Measurements from ENCODE around the gene C19orf18. TPM values are rescaled to one million over a fixed set of nuclear protein-coding genes. Genes with fewer than 3 reads are reported as not detected.

C19orf18 gene
- total RNA-seq, 1 experiment from 2014 or later: 0.40 TPM

GRCh38 chr19:58007285-58007684 lies 33.0 kb upstream of the C19orf18 start:
- peaks cover under 1% of the 10 kb centered on the region; the same call in 1 of the 2 replicates for H3K79me2 ChIP-seq (ENCODE audit: low read length)
- no peaks in the 10 kb centered on the region for H3K9me2 ChIP-seq (replicated peaks; ENCODE audit: low read length)
- no peak overlapping the region for H3K4me2 ChIP-seq (ENCODE audit: low read length)
- no TSS peak for BruUV-seq (replicated peaks)
- peaks cover 4% of the 10 kb centered on the region; the same call in 1 of the 2 replicates for H3K4me1 ChIP-seq (ENCODE audit: insufficient read depth, low read length)
- H3F3A ChIP-seq (ENCODE audit: low read length, unreplicated experiment): no peaks in the 10 kb centered on the region
- H3K27ac ChIP-seq (ENCODE audit: low read length): no peak overlapping the region
- H3K9me3 ChIP-seq (ENCODE audit: low read length): peaks cover 60% of the 10 kb centered on the region
- peaks cover 44% of the 10 kb centered on the region for H3K36me3 ChIP-seq (ENCODE audit: low read depth, low read length)
- H3K27me3 ChIP-seq (ENCODE audit: low read length): no peaks in the 10 kb centered on the region
- CTCF ChIA-PET: no interaction called here
- no peaks in the 10 kb centered on the region for H4K20me1 ChIP-seq (ENCODE audit: low read length)
- ATAC-seq (no peak), DNase-seq (no peak)
- H3K4me3 ChIP-seq (ENCODE audit: low read length): no peak overlapping the region
- POLR2A ChIA-PET (ENCODE audit: unreplicated experiment): no interaction called here
- H2AFZ ChIP-seq (ENCODE audit: low read length): no peak overlapping the region
- TF ChIP-seq CTCF (conservative IDR thresholded peaks at IDR 0.05; ENCODE audit: low read depth, low read length) (no peak; the same call in 1 of the 2 replicates), EZH2phosphoT487 (IDR thresholded peaks at IDR 0.05; ENCODE audit: borderline replicate concordance, low read length) (no peak), EZH2 (IDR thresholded peaks at IDR 0.05; ENCODE audit: low read length, unreplicated experiment) (no peak)
- H3K9ac ChIP-seq (ENCODE audit: low read length): no peak overlapping the region
- intact Hi-C loops (cut with micrococcal nuclease): no loop called here

- Histone ChIP-seq H3K79me2 (ENCODE audit: low read length) (peaks cover 15% of the 10 kb centered on the region), H3F3A (ENCODE audit: low read length, unreplicated experiment) (no peaks in the 10 kb centered on the region), H3K4me3 (ENCODE audit: low read length) (peak overlapping the region; percentile 86), H3K9me3 (ENCODE audit: low read length) (peaks cover 70% of the 10 kb centered on the region), H3K9ac (ENCODE audit: low read length) (peak overlapping the region; percentile 90), H3K9me2 (replicated peaks; ENCODE audit: low read length) (no peaks in the 10 kb centered on the region), H3K27ac (ENCODE audit: low read length) (no peak overlapping the region), H3K36me3 (ENCODE audit: low read depth, low read length) (peaks cover 73% of the 10 kb centered on the region), H3K4me1 (ENCODE audit: insufficient read depth, low read length) (peaks cover 8% of the 10 kb centered on the region; the same call in 1 of the 2 replicates), H3K4me2 (ENCODE audit: low read length) (peak overlapping the region; percentile 91), H2AFZ (ENCODE audit: low read length) (peak overlapping the region; percentile 100), H4K20me1 (ENCODE audit: low read length) (no peaks in the 10 kb centered on the region), H3K27me3 (ENCODE audit: low read length) (no peaks in the 10 kb centered on the region)
- intact Hi-C loops (cut with micrococcal nuclease): no loop called here
- ChIA-PET POLR2A (ENCODE audit: unreplicated experiment) (no interaction called here), CTCF (no interaction called here)
- DNase-seq (no peak), ATAC-seq (no peak; the same call in 1 of the 2 replicates)
- TF ChIP-seq CTCF (conservative IDR thresholded peaks at IDR 0.05; ENCODE audit: low read depth, low read length) (no peak), EZH2phosphoT487 (IDR thresholded peaks at IDR 0.05; ENCODE audit: borderline replicate concordance, low read length) (no peak), EZH2 (IDR thresholded peaks at IDR 0.05; ENCODE audit: low read length, unreplicated experiment) (no peak)
- TSS peak; percentile 53 for BruUV-seq (replicated peaks)
Measured at GRCh38 chr19:58003174-58003828, 29.0 kb upstream of the C19orf18 start.

Measured in PC-3 (cell line).